ENCODE measurements around the gene TDRD1. TPM values are rescaled to one million over a fixed set of nuclear protein-coding genes. Genes with fewer than 3 reads are reported as not detected.

The TDRD1 gene
- total RNA-seq, 1 donor, result 0.10 TPM

GRCh38 chr10:114258274-114258840 lies 79.2 kb downstream of the TDRD1 start:
- Histone ChIP-seq H3K4me1 (ENCODE audit: insufficient read depth, low read length) (no peaks in the 10 kb centered on the region), H3K4me3 (ENCODE audit: low read length) (no peak overlapping the region), H3K27me3 (ENCODE audit: insufficient read depth, low read length) (no peaks in the 10 kb centered on the region), H3K9me3 (ENCODE audit: low read depth, low read length) (no peaks in the 10 kb centered on the region)

- H3K9me3 ChIP-seq (ENCODE audit: low read depth, low read length), result no peaks in the 10 kb centered on the region
- no peaks in the 10 kb centered on the region for H3K27me3 ChIP-seq (ENCODE audit: insufficient read depth, low read length)
- H3K4me1 ChIP-seq (ENCODE audit: insufficient read depth, low read length), result no peaks in the 10 kb centered on the region
- H3K4me3 ChIP-seq (ENCODE audit: low read length), result no peak overlapping the region
Measured at GRCh38 chr10:114259824-114260223, 80.7 kb downstream of the TDRD1 start.

GRCh38 chr10:114260366-114260765 lies 81.2 kb downstream of the TDRD1 start:
- H3K4me3 ChIP-seq (ENCODE audit: low read length), result no peak overlapping the region
- no peaks in the 10 kb centered on the region for H3K9me3 ChIP-seq (ENCODE audit: low read depth, low read length)
- no peaks in the 10 kb centered on the region for H3K4me1 ChIP-seq (ENCODE audit: insufficient read depth, low read length)
- H3K27me3 ChIP-seq (ENCODE audit: insufficient read depth, low read length), result no peaks in the 10 kb centered on the region

GRCh38 chr10:114261076-114261475 lies 81.9 kb downstream of the TDRD1 start:
- Histone ChIP-seq H3K9me3 (ENCODE audit: low read depth, low read length) (no peaks in the 10 kb centered on the region), H3K27me3 (ENCODE audit: insufficient read depth, low read length) (no peaks in the 10 kb centered on the region), H3K4me1 (ENCODE audit: insufficient read depth, low read length) (no peaks in the 10 kb centered on the region), H3K4me3 (ENCODE audit: low read length) (no peak overlapping the region)

- Histone ChIP-seq H3K9me3 (ENCODE audit: low read depth, low read length) (no peaks in the 10 kb centered on the region), H3K4me1 (ENCODE audit: insufficient read depth, low read length) (no peaks in the 10 kb centered on the region), H3K27me3 (ENCODE audit: insufficient read depth, low read length) (no peaks in the 10 kb centered on the region), H3K4me3 (ENCODE audit: low read length) (no peak overlapping the region)
Measured at GRCh38 chr10:114262496-114262895, 83.3 kb downstream of the TDRD1 start.

- no peaks in the 10 kb centered on the region for H3K27me3 ChIP-seq (ENCODE audit: insufficient read depth, low read length)
- H3K9me3 ChIP-seq (ENCODE audit: low read depth, low read length), result no peaks in the 10 kb centered on the region
- H3K4me3 ChIP-seq (ENCODE audit: low read length), result no peak overlapping the region
- no peaks in the 10 kb centered on the region for H3K4me1 ChIP-seq (ENCODE audit: insufficient read depth, low read length)
Measured at GRCh38 chr10:114265392-114266053, 86.4 kb downstream of the TDRD1 start.

- no peaks in the 10 kb centered on the region for H3K9me3 ChIP-seq (ENCODE audit: low read depth, low read length)
- no peaks in the 10 kb centered on the region for H3K4me1 ChIP-seq (ENCODE audit: insufficient read depth, low read length)
- no peaks in the 10 kb centered on the region for H3K27me3 ChIP-seq (ENCODE audit: insufficient read depth, low read length)
- no peak overlapping the region for H3K4me3 ChIP-seq (ENCODE audit: low read length)
Measured at GRCh38 chr10:114266521-114266920, 87.4 kb downstream of the TDRD1 start.

GRCh38 chr10:114271075-114271778 lies 92.1 kb downstream of the TDRD1 start:
- no peaks in the 10 kb centered on the region for H3K4me1 ChIP-seq (ENCODE audit: insufficient read depth, low read length)
- H3K9me3 ChIP-seq (ENCODE audit: low read depth, low read length), result no peaks in the 10 kb centered on the region
- H3K4me3 ChIP-seq (ENCODE audit: low read length), result no peak overlapping the region
- no peaks in the 10 kb centered on the region for H3K27me3 ChIP-seq (ENCODE audit: insufficient read depth, low read length)

GRCh38 chr10:114271779-114272167 lies 92.6 kb downstream of the TDRD1 start:
- H3K9me3 ChIP-seq (ENCODE audit: low read depth, low read length), result no peaks in the 10 kb centered on the region
- no peaks in the 10 kb centered on the region for H3K4me1 ChIP-seq (ENCODE audit: insufficient read depth, low read length)
- no peaks in the 10 kb centered on the region for H3K27me3 ChIP-seq (ENCODE audit: insufficient read depth, low read length)
- no peak overlapping the region for H3K4me3 ChIP-seq (ENCODE audit: low read length)

- no peaks in the 10 kb centered on the region for H3K9me3 ChIP-seq (ENCODE audit: low read depth, low read length)
- H3K4me3 ChIP-seq (ENCODE audit: low read length), result no peak overlapping the region
- H3K27me3 ChIP-seq (ENCODE audit: insufficient read depth, low read length), result no peaks in the 10 kb centered on the region
- H3K4me1 ChIP-seq (ENCODE audit: insufficient read depth, low read length), result no peaks in the 10 kb centered on the region
Measured at GRCh38 chr10:114272696-114273095, 93.5 kb downstream of the TDRD1 start.

- no peaks in the 10 kb centered on the region for H3K4me1 ChIP-seq (ENCODE audit: insufficient read depth, low read length)
- H3K27me3 ChIP-seq (ENCODE audit: insufficient read depth, low read length), result no peaks in the 10 kb centered on the region
- H3K4me3 ChIP-seq (ENCODE audit: low read length), result no peak overlapping the region
- H3K9me3 ChIP-seq (ENCODE audit: low read depth, low read length), result no peaks in the 10 kb centered on the region
Measured at GRCh38 chr10:114273910-114274309, 94.8 kb downstream of the TDRD1 start.

GRCh38 chr10:114274616-114275453 lies 95.7 kb downstream of the TDRD1 start:
- H3K27me3 ChIP-seq (ENCODE audit: insufficient read depth, low read length), result no peaks in the 10 kb centered on the region
- no peaks in the 10 kb centered on the region for H3K4me1 ChIP-seq (ENCODE audit: insufficient read depth, low read length)
- H3K4me3 ChIP-seq (ENCODE audit: low read length), result no peak overlapping the region
- no peaks in the 10 kb centered on the region for H3K9me3 ChIP-seq (ENCODE audit: low read depth, low read length)

GRCh38 chr10:114276066-114276465 lies 96.9 kb downstream of the TDRD1 start:
- H3K4me1 ChIP-seq (ENCODE audit: insufficient read depth, low read length), result no peaks in the 10 kb centered on the region
- H3K27me3 ChIP-seq (ENCODE audit: insufficient read depth, low read length), result no peaks in the 10 kb centered on the region
- H3K9me3 ChIP-seq (ENCODE audit: low read depth, low read length), result no peaks in the 10 kb centered on the region
- no peak overlapping the region for H3K4me3 ChIP-seq (ENCODE audit: low read length)

GRCh38 chr10:114276671-114277070 lies 97.5 kb downstream of the TDRD1 start:
- Histone ChIP-seq H3K27me3 (ENCODE audit: insufficient read depth, low read length) (no peaks in the 10 kb centered on the region), H3K4me1 (ENCODE audit: insufficient read depth, low read length) (no peaks in the 10 kb centered on the region), H3K4me3 (ENCODE audit: low read length) (no peak overlapping the region), H3K9me3 (ENCODE audit: low read depth, low read length) (no peaks in the 10 kb centered on the region)

All from mononuclear cell (primary cell).